GM19455 (cell line): ENCODE data around the gene SDC1.
A peak's percentile ranks its signal among the peaks of the same experiment; 100 is the strongest.

Source experiments
- ATAC-seq: cut with Tn5 transposase; IDR thresholded peaks from one replicate; pipeline ENCODE4 v1.9.1; 2021; ENCODE audit not compliant: unreplicated experiment

Gene SDC1

GRCh38 chr2:20215183-20216040 is 9.5 kb downstream of the SDC1 start:
- no peak for ATAC-seq

- no peak for ATAC-seq
Observed at GRCh38 chr2:20214566-20215182, 10.3 kb downstream of the SDC1 start.

- ATAC-seq: no peak
Observed at GRCh38 chr2:20213651-20214565, 11.0 kb downstream of the SDC1 start.

- ATAC-seq: no peak
Observed at GRCh38 chr2:20212871-20213503, 11.9 kb downstream of the SDC1 start.

- ATAC-seq: no peak
Observed at GRCh38 chr2:20212459-20212870, 12.5 kb downstream of the SDC1 start.

- no peak for ATAC-seq
Observed at GRCh38 chr2:20211860-20212458, 13.0 kb downstream of the SDC1 start.

GRCh38 chr2:20211420-20211819 is 13.5 kb downstream of the SDC1 start:
- ATAC-seq: no peak

GRCh38 chr2:20210462-20210861 is 14.5 kb downstream of the SDC1 start:
- no peak for ATAC-seq

GRCh38 chr2:20209373-20210109 is 15.4 kb downstream of the SDC1 start:
- no peak for ATAC-seq

GRCh38 chr2:20208476-20208859 is 16.5 kb downstream of the SDC1 start:
- no peak for ATAC-seq

GRCh38 chr2:20207051-20207450 is 17.9 kb downstream of the SDC1 start:
- ATAC-seq: peak; percentile 54

- no peak for ATAC-seq
Observed at GRCh38 chr2:20205915-20206524, 18.9 kb downstream of the SDC1 start.

- ATAC-seq: no peak
Observed at GRCh38 chr2:20205069-20205468, 19.9 kb downstream of the SDC1 start.

- no peak for ATAC-seq
Observed at GRCh38 chr2:20203521-20204225, 21.3 kb downstream of the SDC1 start.

GRCh38 chr2:20203072-20203471 is 21.9 kb downstream of the SDC1 start:
- ATAC-seq: no peak

- no peak for ATAC-seq
Observed at GRCh38 chr2:20201671-20202070, 23.3 kb downstream of the SDC1 start.

- ATAC-seq: no peak
Observed at GRCh38 chr2:20200697-20201555, 24.0 kb downstream of the SDC1 start.
